K562 (cell line): ENCODE results near the gene MCM7. TPM values are rescaled to one million over a fixed set of nuclear protein-coding genes. Genes with fewer than 3 reads are reported as not detected.
A peak's percentile ranks its signal among the peaks of the same experiment; 100 is the strongest.

Experiments
- ADNP ChIP-seq: fragments of 200-800 bp; sonication (Bioruptor generic); IDR thresholded peaks from 2 replicates; pipeline ENCODE4 v1.6.1; 2016; ENCODE audit warnings: missing genetic modification characterization, missing compliant biosample characterization
- BRD9 ChIP-seq: fragments of 450-650 bp; IDR thresholded peaks from 2 replicates; pipeline ENCODE4 v1.6.1; 2018; ENCODE audit warnings: low read depth; ENCODE audit not compliant: partially characterized antibody
- CBX1 ChIP-seq: sonication (generic); IDR thresholded peaks from 2 replicates; pipeline ENCODE4 v1.6.1; 2016; ENCODE audit warnings: antibody characterized with exemption, low read depth, mild to moderate bottlenecking
- CBX3 ChIP-seq, 2 experiments: IDR thresholded peaks; 1 replicate in 1 of 2; 2 replicates in 1 of 2; pipeline ENCODE4 v1.6.1; 2012; ENCODE audit warnings: inconsistent platforms in 2 of 2, low read length in 2 of 2, borderline replicate concordance in 1 of 2, control low read depth in 1 of 2
- FUS ChIP-seq: fragments of 200-400 bp; formaldehyde crosslinking; optimal IDR thresholded peaks from 2 replicates; pipeline ENCODE3; 2017; ENCODE audit warnings: low read depth, low read length
- HNRNPL ChIP-seq: fragments of 200-400 bp; formaldehyde crosslinking; IDR thresholded peaks from 2 replicates; pipeline ENCODE4 v1.6.1; 2017; ENCODE audit warnings: low read depth, mild to moderate bottlenecking, low read length
- MCM7 ChIP-seq, 2 experiments: fragments of 450-650 bp; IDR thresholded peaks; 2 replicates each; pipeline ENCODE4 v1.6.1; 2016 to 2018
- MGA ChIP-seq: fragments of 450-650 bp; IDR thresholded peaks from 2 replicates; pipeline ENCODE4 v1.6.1; 2016; ENCODE audit warnings: mild to moderate bottlenecking, moderate library complexity
- PURB ChIP-seq: sonication (generic); formaldehyde crosslinking; IDR thresholded peaks from 2 replicates; pipeline ENCODE4 v1.9.0; 2021; ENCODE audit warnings: low read depth, mild to moderate bottlenecking, missing genetic modification reagents
- TRIM28 ChIP-seq: fragments of 450-650 bp; IDR thresholded peaks from 2 replicates; pipeline ENCODE4 v1.6.1; 2017
- XRCC3 ChIP-seq: fragments of 450-650 bp; IDR thresholded peaks from 2 replicates; pipeline ENCODE4 v1.6.1; 2017; ENCODE audit warnings: mild to moderate bottlenecking, moderate library complexity
- ZBTB34 ChIP-seq: fragments of 250-450 bp; sonication (Bioruptor Pico); IDR thresholded peaks from 2 replicates; pipeline ENCODE4 v1.8.0; 2021; ENCODE audit warnings: mild to moderate bottlenecking, moderate library complexity
- ZC3H11A ChIP-seq: IDR thresholded peaks from 2 replicates; pipeline ENCODE4 v1.6.1; 2012; ENCODE audit warnings: low read depth, low read length, improper control_type of control experiment
- ZNF121 ChIP-seq: sonication (generic); formaldehyde crosslinking; conservative IDR thresholded peaks from 2 replicates; pipeline ENCODE4 v1.8.0; 2022; ENCODE audit warnings: missing genetic modification reagents
- ZNF212 ChIP-seq: fragments of 450-650 bp; formaldehyde crosslinking; IDR thresholded peaks from 2 replicates; pipeline ENCODE4 v1.4.0; 2020; ENCODE audit warnings: mild to moderate bottlenecking
- ZNF584 ChIP-seq: fragments of 200-800 bp; sonication (Bioruptor generic); IDR thresholded peaks from 2 replicates; pipeline ENCODE4 v1.6.1; 2016; ENCODE audit warnings: low read depth, mild to moderate bottlenecking, missing genetic modification characterization, missing compliant biosample characterization
- polyA plus RNA-seq, 8 experiments: library from polyadenylated mRNA; depleted of rRNA in 4 of 8; stranded (reverse) in 5 of 8; unstranded in 3 of 8; fragments of >200 nt; fragmentation: Nextera tagmentation in 2 of 8; fragmentation: Illumina TruSeq in 1 of 8; extraction: Ambion mirVana in 2 of 8; extraction: Trizol in 1 of 8; gene quantifications; 2 replicates each; pipeline versions ENCODE4 v1.2.1 to v1.2.3, GENCODE V29; 2011 to 2014; ENCODE audit warnings: inconsistent platforms in 1 of 8, missing spikeins in 1 of 8
- total RNA-seq, 7 experiments: library from RNA; depleted of rRNA in 6 of 7; stranded (reverse); fragments of >200 nt in 6 of 7; fragmentation: Illumina TruSeq in 2 of 7; extraction: Trizol in 2 of 7; gene quantifications; 2 replicates each; pipeline versions ENCODE4 v1.2.1 to v1.2.3, GENCODE V29; 2011 to 2021; ENCODE audit warnings: low replicate concordance in 1 of 7

The MCM7 gene
- total and polyA plus RNA-seq, 9 of the 15 experiments (the other 6 are each of a cell fraction or from before 2014, with no cell fraction given) = 329 to 856 (median 437) TPM

- TF ChIP-seq PURB (CRISPR knock-in tag) (no peak), CBX1 (peak; percentile 85; the same call in 1 of the 2 replicates), HNRNPL (no peak), ZBTB34 (CRISPR knock-in tag) (no peak), CBX3 (IDR thresholded peaks at IDR 0.05; ENCODE audit: borderline replicate concordance in 1 of 2, low read length in 2 of 2) (peak in 1 of 2 experiments; percentile 98; a peak in 2 of 3 replicates), XRCC3 (peak; percentile 97), MCM7 (IDR thresholded peaks at IDR 0.05) (no peak), ADNP (tag) (0 out of 2 replicates have a peak, but pooled peaks have one; percentile 43), TRIM28 (peak; percentile 100), ZNF121 (no peak), MGA (no peak), ZNF212 (CRISPR knock-in tag) (no peak), ZC3H11A (0 out of 2 replicates have a peak, but pooled peaks have one; percentile 46), FUS (no peak), BRD9 (no peak), ZNF584 (CRISPR knock-in tag) (no peak)
Observed at GRCh38 chr7:100071018-100071723, 30.0 kb downstream of the MCM7 start (continued).
